ENCODE measurements around the gene FNDC3B.
A peak's percentile ranks its signal among the peaks of the same experiment; 100 is the strongest.

Gene FNDC3B

GRCh38 chr3:172256101-172256734 lies 216.8 kb downstream of the FNDC3B start:
- H3K9me3 ChIP-seq (ENCODE audit: control insufficient read depth, low read length): no peaks in the 10 kb centered on the region
- no peak overlapping the region for H3K27ac ChIP-seq (ENCODE audit: low read depth, low read length, severe bottlenecking)
- H3K36me3 ChIP-seq (ENCODE audit: control insufficient read depth, insufficient read depth, low read length): peaks cover 72% of the 10 kb centered on the region
- 77 to 100% methylated on average over 1 of the region's 2 CpGs for WGBS, 2 experiments (ENCODE audit: insufficient coverage in 2 of 2)
- H3K4me1 ChIP-seq (ENCODE audit: control insufficient read depth, insufficient read depth, low read length, poor library complexity, severe bottlenecking): peaks cover 20% of the 10 kb centered on the region
- H3K4me3 ChIP-seq (ENCODE audit: extremely low read depth, insufficient read depth, low read length, poor library complexity, severe bottlenecking): no peak overlapping the region

GRCh38 chr3:172257648-172258400 lies 218.4 kb downstream of the FNDC3B start:
- peaks cover 75% of the 10 kb centered on the region for H3K36me3 ChIP-seq (ENCODE audit: control insufficient read depth, insufficient read depth, low read length)
- H3K27ac ChIP-seq (ENCODE audit: low read depth, low read length, severe bottlenecking): peak overlapping the region; percentile 51
- H3K4me3 ChIP-seq (ENCODE audit: extremely low read depth, insufficient read depth, low read length, poor library complexity, severe bottlenecking): no peak overlapping the region
- no peaks in the 10 kb centered on the region for H3K9me3 ChIP-seq (ENCODE audit: control insufficient read depth, low read length)
- H3K4me1 ChIP-seq (ENCODE audit: control insufficient read depth, insufficient read depth, low read length, poor library complexity, severe bottlenecking): peaks cover 20% of the 10 kb centered on the region
- WGBS, 2 experiments (ENCODE audit: insufficient coverage in 2 of 2): 91 to 98% methylated on average over 6 of the region's 8 CpGs

GRCh38 chr3:172258624-172259023 lies 219.2 kb downstream of the FNDC3B start:
- Histone ChIP-seq H3K36me3 (ENCODE audit: control insufficient read depth, insufficient read depth, low read length) (peaks cover 75% of the 10 kb centered on the region), H3K27ac (ENCODE audit: low read depth, low read length, severe bottlenecking) (peak overlapping the region; percentile 51), H3K9me3 (ENCODE audit: control insufficient read depth, low read length) (no peaks in the 10 kb centered on the region), H3K4me1 (ENCODE audit: control insufficient read depth, insufficient read depth, low read length, poor library complexity, severe bottlenecking) (peaks cover 20% of the 10 kb centered on the region), H3K4me3 (ENCODE audit: extremely low read depth, insufficient read depth, low read length, poor library complexity, severe bottlenecking) (no peak overlapping the region)
- WGBS, 2 experiments (ENCODE audit: insufficient coverage in 2 of 2): 74 to 75% methylated on average over 2 of the region's 3 CpGs

DNA sequence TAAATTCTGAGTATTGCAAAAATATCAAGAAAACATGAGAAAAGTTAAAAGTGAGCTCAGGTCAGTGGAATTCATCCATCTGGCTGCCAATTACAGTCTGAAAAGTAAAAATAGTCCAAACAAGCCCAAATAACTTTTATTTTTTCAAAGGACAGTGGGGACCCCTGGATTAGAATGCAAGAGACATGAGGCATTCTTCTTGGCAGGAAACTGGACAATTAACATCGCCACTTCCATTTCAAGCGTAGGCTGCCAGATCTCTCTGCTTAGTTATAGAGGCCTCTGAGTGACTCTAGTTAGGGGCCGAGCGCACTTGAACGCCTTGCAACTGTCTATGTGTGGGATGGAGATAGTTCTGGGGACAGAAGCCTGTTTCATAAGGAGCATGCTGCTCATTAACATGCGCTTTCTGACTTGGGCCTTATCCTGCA lies 219.7 kb downstream of the FNDC3B start:
- H3K27ac ChIP-seq (ENCODE audit: low read depth, low read length, severe bottlenecking): peak overlapping the region; percentile 51
- peaks cover 20% of the 10 kb centered on the region for H3K4me1 ChIP-seq (ENCODE audit: control insufficient read depth, insufficient read depth, low read length, poor library complexity, severe bottlenecking)
- H3K36me3 ChIP-seq (ENCODE audit: control insufficient read depth, insufficient read depth, low read length): peaks cover 79% of the 10 kb centered on the region
- WGBS, 2 experiments (ENCODE audit: insufficient coverage in 2 of 2): 85 to 90% methylated on average over 6 of the region's 6 CpGs
- no peaks in the 10 kb centered on the region for H3K9me3 ChIP-seq (ENCODE audit: control insufficient read depth, low read length)
- no peak overlapping the region for H3K4me3 ChIP-seq (ENCODE audit: extremely low read depth, insufficient read depth, low read length, poor library complexity, severe bottlenecking)

DNA sequence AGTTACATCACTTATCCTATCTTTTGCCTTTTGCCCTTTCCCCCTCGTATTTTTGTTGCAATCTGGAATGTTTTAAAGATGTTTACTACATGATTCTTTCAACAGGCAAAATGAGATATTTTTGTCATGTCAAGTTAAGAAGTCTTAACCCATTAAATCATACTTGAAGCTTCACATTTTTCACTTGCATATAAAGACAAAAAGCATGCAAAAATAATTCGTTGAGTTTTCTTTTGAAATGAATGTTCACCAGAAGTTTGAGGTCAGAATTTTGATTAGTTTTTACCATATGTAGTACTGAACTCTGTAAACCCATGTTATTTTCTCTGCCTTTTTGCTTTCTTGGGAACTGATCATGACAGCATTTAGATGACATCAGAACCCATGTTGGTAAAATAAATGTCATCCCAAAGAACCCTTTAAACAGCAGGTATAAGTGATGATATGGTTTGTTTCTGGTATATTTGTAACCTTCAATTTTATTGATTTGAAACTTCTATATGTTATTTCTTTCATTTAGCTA lies 220.4 kb downstream of the FNDC3B start:
- no CpG with 5 or more reads among the region's 2 CpGs for WGBS, 2 experiments (ENCODE audit: insufficient coverage in 2 of 2)

GRCh38 chr3:172260381-172260780 lies 221.0 kb downstream of the FNDC3B start:
- Histone ChIP-seq H3K4me3 (ENCODE audit: extremely low read depth, insufficient read depth, low read length, poor library complexity, severe bottlenecking) (no peak overlapping the region), H3K9me3 (ENCODE audit: control insufficient read depth, low read length) (no peaks in the 10 kb centered on the region), H3K36me3 (ENCODE audit: control insufficient read depth, insufficient read depth, low read length) (peaks cover 83% of the 10 kb centered on the region), H3K27ac (ENCODE audit: low read depth, low read length, severe bottlenecking) (no peak overlapping the region), H3K4me1 (ENCODE audit: control insufficient read depth, insufficient read depth, low read length, poor library complexity, severe bottlenecking) (peaks cover 15% of the 10 kb centered on the region)
- 100% methylated on average over 1 to 2 of the region's 2 CpGs for WGBS, 2 experiments (ENCODE audit: insufficient coverage in 2 of 2)

More for the DNA sequence above, 220.4 kb downstream of the FNDC3B start:
- Histone ChIP-seq H3K36me3 (ENCODE audit: control insufficient read depth, insufficient read depth, low read length) (peaks cover 84% of the 10 kb centered on the region), H3K9me3 (ENCODE audit: control insufficient read depth, low read length) (no peaks in the 10 kb centered on the region), H3K27ac (ENCODE audit: low read depth, low read length, severe bottlenecking) (no peak overlapping the region), H3K4me1 (ENCODE audit: control insufficient read depth, insufficient read depth, low read length, poor library complexity, severe bottlenecking) (peaks cover 16% of the 10 kb centered on the region), H3K4me3 (ENCODE audit: extremely low read depth, insufficient read depth, low read length, poor library complexity, severe bottlenecking) (no peak overlapping the region)

DNA sequence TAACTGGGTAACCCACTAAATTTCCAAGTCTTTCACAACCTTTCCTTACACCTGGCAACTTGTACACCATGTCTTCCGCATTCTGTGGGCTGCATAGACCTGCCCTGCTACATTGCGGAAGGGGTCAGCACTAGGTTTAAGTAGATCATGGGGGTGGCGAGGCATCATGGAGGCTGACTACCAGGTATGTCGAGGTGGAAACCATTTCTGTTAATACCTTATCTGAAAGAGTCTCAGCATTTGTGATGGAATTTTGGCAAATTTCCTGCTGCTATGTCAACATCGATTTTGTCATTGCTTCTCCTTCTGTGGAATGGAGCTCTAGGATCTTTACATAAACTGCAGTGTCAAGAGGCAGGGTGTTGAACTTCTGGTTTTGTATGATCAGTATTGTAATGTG lies 221.7 kb downstream of the FNDC3B start:
- WGBS, 2 experiments (ENCODE audit: insufficient coverage in 2 of 2): 88 to 100% methylated on average over 3 of the region's 5 CpGs
- Histone ChIP-seq H3K4me1 (ENCODE audit: control insufficient read depth, insufficient read depth, low read length, poor library complexity, severe bottlenecking) (peaks cover 15% of the 10 kb centered on the region), H3K36me3 (ENCODE audit: control insufficient read depth, insufficient read depth, low read length) (peaks cover 82% of the 10 kb centered on the region), H3K4me3 (ENCODE audit: extremely low read depth, insufficient read depth, low read length, poor library complexity, severe bottlenecking) (no peak overlapping the region), H3K9me3 (ENCODE audit: control insufficient read depth, low read length) (no peaks in the 10 kb centered on the region), H3K27ac (ENCODE audit: low read depth, low read length, severe bottlenecking) (no peak overlapping the region)

GRCh38 chr3:172262991-172263608 lies 223.7 kb downstream of the FNDC3B start:
- no peak overlapping the region for H3K4me3 ChIP-seq (ENCODE audit: extremely low read depth, insufficient read depth, low read length, poor library complexity, severe bottlenecking)
- no peaks in the 10 kb centered on the region for H3K9me3 ChIP-seq (ENCODE audit: control insufficient read depth, low read length)
- peaks cover 12% of the 10 kb centered on the region for H3K4me1 ChIP-seq (ENCODE audit: control insufficient read depth, insufficient read depth, low read length, poor library complexity, severe bottlenecking)
- peaks cover 76% of the 10 kb centered on the region for H3K36me3 ChIP-seq (ENCODE audit: control insufficient read depth, insufficient read depth, low read length)
- WGBS, 2 experiments (ENCODE audit: insufficient coverage in 2 of 2): no CpG with 5 or more reads among the region's 1 CpG
- H3K27ac ChIP-seq (ENCODE audit: low read depth, low read length, severe bottlenecking): no peak overlapping the region

DNA sequence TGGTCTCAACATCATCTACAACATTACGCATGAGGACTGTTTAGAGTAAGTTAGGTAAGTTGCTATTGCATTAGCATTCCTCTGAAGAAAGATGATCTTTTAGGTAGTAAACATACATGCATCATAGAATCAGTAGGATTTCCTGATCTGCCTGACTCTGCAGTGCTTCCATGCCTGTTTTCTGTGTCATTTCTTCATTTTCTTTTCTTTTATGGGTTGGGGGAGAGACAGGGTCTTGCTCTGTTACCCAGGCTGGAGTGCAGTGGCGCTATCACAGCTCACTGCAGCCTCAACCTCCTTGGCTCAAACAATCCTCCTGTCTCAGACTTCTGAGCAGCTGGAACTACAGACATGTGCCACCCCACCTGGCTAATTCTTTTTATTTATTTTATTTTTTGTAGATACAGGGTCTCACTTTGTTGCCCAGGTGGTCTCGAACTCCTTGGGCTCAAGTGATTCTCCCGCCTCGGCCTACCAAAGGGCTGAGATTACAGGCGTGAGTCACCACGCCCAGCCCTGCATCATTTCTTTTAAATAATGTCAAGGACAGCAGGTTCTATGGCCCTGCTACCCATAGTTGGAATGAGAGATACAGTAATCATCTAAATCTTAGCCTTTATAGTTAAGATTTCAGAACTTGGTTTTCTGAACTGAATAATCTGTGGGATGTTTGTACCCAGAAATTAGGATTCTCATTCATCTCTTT lies 224.6 kb downstream of the FNDC3B start:
- Histone ChIP-seq H3K36me3 (ENCODE audit: control insufficient read depth, insufficient read depth, low read length) (peaks cover 75% of the 10 kb centered on the region), H3K4me3 (ENCODE audit: extremely low read depth, insufficient read depth, low read length, poor library complexity, severe bottlenecking) (no peak overlapping the region), H3K9me3 (ENCODE audit: control insufficient read depth, low read length) (no peaks in the 10 kb centered on the region), H3K4me1 (ENCODE audit: control insufficient read depth, insufficient read depth, low read length, poor library complexity, severe bottlenecking) (peaks cover 4% of the 10 kb centered on the region), H3K27ac (ENCODE audit: low read depth, low read length, severe bottlenecking) (no peak overlapping the region)
- WGBS, 2 experiments (ENCODE audit: insufficient coverage in 2 of 2): 86 to 92% methylated on average over 5 of the region's 7 CpGs

GRCh38 chr3:172266103-172266502 lies 226.7 kb downstream of the FNDC3B start:
- Histone ChIP-seq H3K4me3 (ENCODE audit: extremely low read depth, insufficient read depth, low read length, poor library complexity, severe bottlenecking) (no peak overlapping the region), H3K36me3 (ENCODE audit: control insufficient read depth, insufficient read depth, low read length) (peaks cover 71% of the 10 kb centered on the region), H3K27ac (ENCODE audit: low read depth, low read length, severe bottlenecking) (no peak overlapping the region), H3K4me1 (ENCODE audit: control insufficient read depth, insufficient read depth, low read length, poor library complexity, severe bottlenecking) (no peaks in the 10 kb centered on the region), H3K9me3 (ENCODE audit: control insufficient read depth, low read length) (no peaks in the 10 kb centered on the region)
- WGBS, 2 experiments (ENCODE audit: insufficient coverage in 2 of 2): 100% methylated on average over 1 of the region's 3 CpGs; no CpG with 5 or more reads in 1 of the 2 experiments
